TTC549 (cell line): ENCODE measurements around the gene BTNL8.
"Not testable (repeated sequence)": the region's sequence is repeated elsewhere in the genome, so short reads cannot be mapped to it uniquely, and the experiment has no call there.

Experiments
- FAIRE-seq: peaks from 2 replicates; lab custom pipeline; 2012; peaks lifted over from hg19 to GRCh38; lab: Jason Lieb, UNC

The BTNL8 gene

DNA sequence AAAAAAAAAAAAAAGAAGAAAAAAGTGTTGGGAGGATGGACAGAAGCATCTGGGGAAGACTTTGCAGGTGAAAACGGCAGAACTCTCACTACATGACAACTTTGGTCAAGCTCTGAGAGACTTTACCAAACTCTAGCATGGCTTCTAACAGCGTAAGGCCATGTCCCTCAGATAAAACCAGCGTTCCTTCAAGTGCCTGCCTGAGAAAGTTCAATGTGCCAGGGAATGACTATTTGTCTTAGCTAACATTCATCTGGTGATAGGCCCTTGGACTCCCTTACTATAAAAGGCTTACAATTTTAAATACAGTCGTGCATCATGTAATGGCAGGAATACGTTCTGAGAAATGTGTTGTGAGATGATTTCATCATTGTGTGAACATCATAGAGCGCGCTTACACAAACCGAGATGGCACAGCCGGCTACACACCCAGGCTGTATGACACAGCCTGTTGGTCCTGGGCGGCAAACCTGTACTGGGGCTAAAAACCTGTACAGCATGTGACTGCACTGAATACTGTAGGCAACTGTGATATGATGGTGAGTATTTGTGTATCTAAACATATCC, 23.0 kb upstream of the BTNL8 start:
- FAIRE-seq = no peak

DNA sequence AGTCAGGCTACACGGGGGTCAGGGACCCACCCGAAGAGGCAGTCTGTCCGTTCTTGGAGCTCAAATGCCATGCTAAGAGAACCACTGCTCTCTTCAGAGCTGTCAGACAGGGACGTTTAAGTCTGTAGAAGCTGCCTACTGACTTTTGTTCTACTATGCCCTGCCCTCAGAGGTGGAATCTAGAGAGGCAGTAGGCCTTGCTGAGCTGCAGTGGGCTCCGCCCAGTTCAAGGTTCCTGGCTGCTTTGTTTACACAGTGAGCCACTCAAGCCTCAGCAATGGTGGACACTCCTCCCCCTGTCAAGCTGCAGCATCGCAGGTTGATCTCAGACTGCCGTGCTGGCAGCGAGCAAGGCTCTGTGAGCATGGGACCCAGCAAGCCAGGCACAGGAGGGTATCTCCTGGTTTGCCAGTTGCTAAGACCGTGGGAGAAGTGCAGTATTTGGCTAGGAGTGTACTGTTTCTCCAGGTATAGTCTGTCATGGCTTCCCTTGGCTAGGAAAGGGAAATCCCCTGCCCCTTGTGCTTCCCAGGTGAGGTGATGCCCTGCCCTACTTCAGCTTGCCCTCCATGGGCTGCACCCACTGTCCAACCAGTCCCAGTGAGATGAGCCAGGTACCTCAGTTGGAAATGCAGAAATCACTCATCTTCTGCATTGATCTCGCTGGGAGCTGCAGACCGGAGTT, 13.0 kb upstream of the BTNL8 start:
- not testable (repeated sequence) for FAIRE-seq

DNA sequence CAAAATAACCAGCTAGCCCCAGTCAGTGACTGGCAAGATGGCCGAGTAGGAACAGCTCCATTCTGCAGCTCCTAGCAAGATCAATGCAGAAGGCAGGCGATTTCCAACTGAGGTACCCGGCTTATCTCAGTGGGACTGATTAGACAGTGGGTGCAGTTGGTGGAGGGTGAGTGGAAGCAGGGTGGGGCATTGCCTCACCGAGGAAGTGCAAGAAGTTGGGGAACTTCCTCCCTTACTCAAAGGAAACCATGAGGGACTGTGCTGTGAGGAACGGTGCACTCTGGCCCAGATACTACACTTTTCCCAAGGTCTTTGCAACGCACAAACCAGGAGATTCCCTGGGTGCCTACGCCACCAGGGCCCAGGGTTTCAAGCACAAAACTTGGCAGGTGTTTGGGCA, 9.6 kb upstream of the BTNL8 start:
- FAIRE-seq = no peak

DNA sequence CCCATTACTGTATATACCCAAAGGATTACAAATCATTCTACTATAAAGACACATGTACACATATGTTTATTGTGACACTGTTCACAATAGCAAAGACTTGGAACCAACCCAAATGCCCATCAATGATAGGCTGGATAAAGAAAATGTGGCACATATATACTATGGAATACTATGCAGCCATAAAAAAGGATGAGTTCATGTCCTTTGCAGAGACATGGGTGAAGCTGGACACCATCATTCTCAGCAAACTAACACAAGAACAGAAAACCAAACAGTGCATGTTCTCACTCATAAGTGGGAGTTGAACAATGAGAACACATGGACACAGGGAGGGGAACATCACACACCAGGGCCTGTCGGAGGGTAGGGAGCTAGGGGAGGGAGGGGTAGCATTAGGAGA, 3.6 kb upstream of the BTNL8 start:
- not testable (repeated sequence) for FAIRE-seq

DNA sequence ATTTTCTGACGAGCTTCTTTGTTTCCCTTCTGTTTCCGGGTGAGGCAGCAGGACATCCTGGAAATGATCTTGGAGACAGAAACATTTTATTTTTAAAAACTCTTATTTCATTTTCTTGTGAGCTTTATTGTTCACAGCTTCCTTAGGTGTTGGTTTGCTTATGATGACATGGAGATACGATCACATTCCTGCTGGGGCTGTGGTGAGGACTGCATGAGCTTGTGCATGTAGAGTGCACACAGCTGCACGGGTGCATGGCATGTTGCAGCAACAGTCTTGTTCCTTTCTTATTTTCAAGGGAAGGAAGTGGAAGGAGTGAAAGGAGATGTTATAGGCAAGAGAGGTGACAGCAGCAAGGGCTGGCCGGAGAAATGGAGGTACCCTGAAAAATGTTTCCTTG, 1.2 kb downstream of the BTNL8 start:
- FAIRE-seq = no peak

DNA sequence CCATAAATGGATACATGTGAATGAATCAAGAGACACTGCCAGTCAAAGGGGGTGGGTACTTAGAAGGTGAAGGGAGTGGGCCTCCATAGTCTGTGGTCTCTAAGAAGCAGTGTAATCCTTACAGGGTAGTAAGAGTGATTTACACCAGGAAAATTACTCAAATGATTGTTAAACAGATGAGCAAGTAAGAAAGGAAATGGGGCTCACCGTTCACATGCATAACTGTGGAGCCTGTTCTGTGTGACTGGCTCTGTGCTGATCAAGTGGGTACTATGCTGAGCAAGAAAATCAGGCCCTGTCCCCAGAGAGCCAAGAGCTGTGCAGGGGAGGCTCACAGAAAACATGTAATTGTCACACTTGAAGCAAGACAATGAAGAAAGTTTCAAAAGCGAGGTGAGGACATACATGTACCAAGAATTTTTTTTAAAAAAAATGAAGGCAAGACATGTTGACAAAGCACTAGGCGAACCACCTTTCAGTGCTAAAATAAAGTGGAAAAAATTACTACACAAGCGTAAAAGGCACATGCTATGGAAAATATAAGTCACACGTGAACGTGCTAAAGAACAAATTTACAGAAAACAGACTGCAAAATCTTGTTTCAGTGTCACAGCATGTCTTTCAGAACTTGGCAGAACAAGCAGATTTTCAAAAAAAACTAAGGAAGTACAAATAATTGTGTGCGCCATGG, 2.5 kb downstream of the BTNL8 start:
- no peak for FAIRE-seq

DNA sequence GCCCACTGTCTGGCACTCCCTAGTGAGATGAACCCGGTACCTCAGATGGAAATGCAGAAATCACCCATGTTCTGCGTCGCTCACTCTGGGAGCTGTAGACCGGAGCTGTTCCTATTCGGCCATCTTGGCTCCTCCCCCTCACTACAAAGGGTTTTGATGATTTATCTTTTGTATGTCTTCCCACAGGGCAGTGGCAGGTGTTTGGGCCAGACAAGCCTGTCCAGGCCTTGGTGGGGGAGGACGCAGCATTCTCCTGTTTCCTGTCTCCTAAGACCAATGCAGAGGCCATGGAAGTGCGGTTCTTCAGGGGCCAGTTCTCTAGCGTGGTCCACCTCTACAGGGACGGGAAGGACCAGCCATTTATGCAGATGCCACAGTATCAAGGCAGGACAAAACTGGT, 9.4 kb downstream of the BTNL8 start:
- FAIRE-seq = no peak

DNA sequence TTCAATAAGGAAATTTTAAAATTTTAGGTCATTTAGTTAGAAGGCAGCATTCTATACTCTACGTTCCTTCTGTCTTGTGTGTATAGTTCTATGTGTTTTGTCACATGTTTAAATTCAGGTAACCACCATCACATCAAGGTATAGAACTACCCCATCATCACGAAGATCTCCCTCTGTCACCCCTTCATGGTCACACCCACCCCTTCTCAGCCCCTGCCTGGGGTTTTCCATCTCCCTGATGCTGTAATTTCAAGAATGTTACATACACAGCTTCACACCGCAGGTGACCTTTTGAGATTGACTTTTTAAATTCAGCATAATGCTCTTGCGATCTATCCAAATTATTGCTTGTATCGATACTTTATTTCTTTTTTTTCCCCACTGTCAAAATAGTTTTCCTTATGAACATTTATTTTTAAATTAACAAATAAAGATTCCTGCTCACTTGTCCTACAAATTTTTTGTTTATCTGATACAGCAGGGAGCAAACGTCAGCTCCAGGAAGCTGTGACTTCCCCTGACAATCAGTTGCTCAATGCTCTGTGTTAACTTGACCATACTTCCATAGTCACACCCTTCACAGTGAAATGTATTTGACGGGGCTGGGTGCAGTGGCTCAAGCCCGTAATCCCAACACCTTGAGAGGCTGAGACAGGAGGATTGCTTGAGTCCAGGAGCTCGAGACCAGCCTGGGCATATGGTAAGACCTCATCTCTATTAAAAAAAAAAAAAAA, 10.2 kb downstream of the BTNL8 start:
- FAIRE-seq = no peak

DNA sequence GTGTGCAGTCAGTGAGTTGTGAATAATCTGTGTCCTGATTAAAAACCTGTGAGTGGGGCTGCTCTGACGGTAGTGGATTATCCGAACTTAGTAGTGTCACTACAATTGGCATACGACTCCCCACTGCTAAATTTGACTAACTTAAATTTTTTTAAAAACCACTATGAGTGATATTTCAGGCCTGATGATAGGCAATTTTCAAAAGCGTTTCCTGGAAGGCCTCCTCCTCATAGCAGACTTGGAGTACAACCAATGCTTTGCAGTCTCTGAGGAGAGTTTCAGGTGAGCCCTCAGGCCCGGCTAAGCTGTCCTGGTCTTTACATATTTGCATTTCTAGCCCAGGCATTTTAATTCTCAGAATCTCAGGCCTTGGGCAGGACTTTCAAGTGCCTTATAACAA, 10.8 kb downstream of the BTNL8 start:
- FAIRE-seq = no peak

DNA sequence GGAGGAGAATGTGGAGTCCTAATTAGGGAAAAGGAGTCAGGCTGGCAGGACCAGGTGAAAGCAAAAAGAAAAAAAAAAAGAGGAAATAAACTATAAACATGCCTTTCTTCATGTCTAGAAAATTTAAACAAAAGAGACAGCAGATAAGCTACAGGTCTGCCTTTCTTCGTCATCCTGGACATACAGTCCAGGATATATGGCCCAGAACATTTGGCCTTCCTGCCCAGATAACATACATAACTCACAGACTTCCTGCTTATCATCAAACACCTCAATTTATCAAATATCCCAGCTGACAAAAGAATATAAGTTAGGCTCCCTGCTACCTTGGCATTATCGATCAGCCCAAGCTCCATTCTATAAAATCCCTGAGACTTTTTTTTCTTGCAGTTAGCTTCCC, 11.2 kb downstream of the BTNL8 start:
- FAIRE-seq = no peak

DNA sequence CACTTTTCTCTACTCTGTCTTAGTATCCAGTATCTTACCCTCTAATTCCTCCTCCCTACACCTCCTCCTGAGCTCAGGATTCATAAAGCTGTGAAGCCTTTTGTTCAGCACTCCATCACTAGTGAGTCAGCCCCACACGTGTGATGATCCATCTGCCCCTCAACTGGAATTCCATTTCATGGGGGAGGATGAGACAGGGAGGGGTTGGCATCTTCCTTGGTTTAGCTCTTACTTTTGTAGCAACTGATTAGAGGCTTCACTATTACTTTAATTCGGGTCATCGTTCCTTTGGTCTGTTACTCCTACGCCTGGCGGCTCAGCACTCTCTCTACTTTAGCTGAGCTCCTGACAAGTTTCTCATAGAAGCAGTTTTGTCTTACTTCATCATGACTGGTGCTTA, 11.8 kb downstream of the BTNL8 start:
- no peak for FAIRE-seq

DNA sequence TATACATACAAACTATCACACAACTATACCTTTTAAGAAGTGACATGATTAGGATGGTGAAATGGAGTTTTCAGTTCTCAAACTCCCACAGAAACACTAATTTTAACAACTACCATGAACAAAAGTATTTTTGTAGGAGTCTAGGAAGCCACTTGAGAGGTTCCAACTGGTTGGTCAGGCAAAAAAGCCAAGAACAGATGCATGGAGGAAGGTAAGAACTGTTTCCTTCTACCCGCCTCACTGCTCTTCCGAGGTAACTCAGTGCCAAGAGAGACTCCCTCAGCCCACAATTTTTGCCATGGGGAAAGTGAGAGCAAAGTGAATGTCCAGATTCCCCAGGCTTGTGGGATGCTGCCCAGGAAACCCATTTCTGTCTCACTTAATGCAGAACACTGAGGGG, 15.7 kb downstream of the BTNL8 start:
- FAIRE-seq = no peak

DNA sequence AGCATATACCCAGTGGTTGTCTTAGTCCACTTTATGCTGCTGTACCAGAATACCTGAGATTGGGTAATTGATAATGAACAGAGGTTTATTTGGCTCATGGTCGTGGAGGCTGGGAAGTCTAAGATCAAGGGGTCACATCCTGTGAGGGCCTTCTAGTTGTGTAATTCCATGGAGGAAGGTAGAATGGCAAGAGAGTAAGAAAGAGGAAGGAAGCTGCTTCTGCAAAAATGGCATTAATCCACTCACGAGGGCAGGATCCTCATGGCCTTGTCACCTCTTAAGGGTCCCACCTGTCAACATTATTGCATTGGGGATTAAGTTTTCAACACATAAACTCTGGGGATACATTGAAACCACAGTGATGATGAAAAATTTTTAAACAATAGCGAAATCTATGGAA, 17.0 kb downstream of the BTNL8 start:
- FAIRE-seq = no peak

DNA sequence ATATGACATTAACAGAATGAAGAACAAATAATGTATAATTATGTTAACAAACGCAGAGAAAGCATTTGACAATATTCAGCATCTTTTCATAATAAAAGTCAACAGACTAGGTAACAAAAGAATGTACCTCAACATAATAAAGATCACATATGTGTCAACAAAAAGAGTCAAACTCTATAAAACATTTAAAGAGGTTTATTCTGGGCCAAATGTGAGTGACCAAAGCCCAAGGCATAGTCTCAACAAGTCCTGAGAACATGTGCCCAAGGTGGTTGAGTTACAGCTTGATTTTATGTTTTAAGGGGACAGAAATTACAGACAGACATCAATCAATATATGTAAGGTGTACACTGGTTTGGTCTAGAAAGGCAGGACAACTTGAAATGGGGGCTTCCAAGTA, 19.4 kb downstream of the BTNL8 start:
- no peak for FAIRE-seq

DNA sequence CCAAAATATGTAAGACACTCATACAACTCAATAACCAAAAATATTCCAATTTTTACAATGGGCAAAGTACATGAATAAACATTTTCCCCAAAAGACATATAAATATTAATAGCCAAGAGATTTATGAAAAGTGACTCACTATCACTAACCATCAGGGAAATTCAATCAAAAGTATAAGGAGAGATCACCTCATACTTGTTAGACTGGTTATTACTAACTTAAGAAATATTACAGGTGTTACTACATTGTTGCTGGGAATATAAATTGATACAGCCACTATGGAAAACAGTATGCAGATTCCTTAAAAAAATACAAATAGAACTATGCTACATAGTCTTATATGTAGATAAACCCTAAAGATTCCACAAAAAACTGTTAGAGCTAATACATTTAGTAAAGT, 21.8 kb downstream of the BTNL8 start:
- no peak for FAIRE-seq

DNA sequence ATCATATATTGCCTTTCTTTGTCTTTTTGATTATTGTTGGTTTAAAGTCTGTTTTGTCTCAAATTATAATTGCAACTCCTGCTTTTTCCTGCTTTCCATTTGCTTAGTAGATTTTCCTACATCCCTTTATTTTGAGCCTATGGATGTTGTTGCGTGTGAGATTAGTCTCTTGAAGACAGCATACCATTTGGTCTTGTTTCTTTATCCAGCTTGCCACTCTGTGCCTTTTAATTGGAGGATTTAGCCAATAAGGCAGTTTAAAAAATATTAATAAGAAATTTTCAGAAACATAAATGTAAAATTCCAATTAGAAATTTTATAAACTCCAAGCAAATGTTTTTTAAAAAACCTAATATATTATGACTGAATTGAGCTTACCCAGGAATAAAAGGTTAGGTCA, 24.0 kb downstream of the BTNL8 start:
- no peak for FAIRE-seq

DNA sequence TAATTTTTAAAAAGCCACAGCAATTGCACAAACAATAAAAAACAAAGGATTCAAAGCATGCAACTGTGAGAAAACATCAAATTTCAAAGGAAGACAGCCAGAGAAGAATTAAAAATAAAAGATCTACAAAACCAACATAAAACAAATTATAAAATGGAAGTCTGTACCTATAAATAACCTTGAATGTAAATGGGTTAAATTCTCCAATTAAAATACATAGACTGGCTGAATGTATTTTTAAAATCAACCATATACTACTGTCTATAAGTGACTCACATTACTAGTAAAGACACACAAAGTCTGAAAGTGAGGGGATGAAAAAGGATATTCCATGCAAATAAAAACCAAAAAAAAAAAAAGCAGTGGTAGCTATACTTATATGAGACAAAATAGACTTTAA, 33.7 kb downstream of the BTNL8 start:
- no peak for FAIRE-seq

DNA sequence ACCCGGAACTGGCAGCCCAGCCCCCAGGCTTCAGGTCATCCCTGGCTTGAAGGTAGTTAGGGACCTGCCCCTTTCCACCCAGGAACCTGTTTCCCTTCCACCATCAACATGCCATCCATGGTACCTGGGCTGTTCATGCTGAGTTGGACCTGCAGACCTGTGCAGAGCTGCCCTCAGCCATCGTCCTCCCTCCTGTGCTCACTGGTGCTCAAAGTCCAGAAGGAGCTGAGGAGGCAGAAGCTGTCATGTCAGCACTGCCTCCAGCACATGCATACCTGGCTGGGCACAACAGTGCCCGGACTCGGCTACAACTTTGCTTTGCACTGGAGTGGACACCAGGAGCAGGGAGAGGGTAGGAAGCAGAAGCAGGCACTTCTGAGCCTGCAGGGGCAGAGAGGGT, 36.2 kb downstream of the BTNL8 start:
- FAIRE-seq = no peak

DNA sequence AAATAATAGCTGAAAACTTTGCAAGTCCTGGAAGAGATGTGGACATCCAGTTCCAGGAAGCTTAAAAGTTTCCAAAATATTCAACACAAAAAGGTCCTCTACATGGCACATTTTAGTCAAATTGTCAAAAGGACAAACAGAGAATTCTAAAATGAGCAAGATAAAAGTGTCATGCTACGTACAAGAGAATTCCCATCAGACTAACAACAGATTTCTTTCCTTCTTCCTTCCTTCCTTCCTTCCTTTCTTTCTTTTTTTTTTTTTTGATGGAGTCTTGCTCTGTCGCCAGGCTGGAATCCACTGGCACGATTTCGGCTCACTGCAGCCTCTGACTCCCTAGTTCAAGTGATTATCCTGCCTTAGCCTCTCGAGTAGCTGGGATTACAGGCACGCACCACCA, 39.3 kb downstream of the BTNL8 start:
- FAIRE-seq = no peak

DNA sequence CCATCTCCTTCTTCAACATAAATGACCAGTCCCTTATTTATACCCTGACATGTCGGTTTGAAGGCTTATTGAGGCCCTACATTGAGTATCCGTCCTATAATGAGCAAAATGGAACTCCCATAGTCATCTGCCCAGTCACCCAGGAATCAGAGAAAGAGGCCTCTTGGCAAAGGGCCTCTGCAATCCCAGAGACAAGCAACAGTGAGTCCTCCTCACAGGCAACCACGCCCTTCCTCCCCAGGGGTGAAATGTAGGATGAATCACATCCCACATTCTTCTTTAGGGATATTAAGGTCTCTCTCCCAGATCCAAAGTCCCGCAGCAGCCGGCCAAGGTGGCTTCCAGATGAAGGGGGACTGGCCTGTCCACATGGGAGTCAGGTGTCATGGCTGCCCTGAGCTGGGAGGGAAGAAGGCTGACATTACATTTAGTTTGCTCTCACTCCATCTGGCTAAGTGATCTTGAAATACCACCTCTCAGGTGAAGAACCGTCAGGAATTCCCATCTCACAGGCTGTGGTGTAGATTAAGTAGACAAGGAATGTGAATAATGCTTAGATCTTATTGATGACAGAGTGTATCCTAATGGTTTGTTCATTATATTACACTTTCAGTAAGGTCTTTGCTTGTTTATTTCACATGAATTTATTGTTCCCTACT, 51.5 kb downstream of the BTNL8 start:
- FAIRE-seq = no peak

DNA sequence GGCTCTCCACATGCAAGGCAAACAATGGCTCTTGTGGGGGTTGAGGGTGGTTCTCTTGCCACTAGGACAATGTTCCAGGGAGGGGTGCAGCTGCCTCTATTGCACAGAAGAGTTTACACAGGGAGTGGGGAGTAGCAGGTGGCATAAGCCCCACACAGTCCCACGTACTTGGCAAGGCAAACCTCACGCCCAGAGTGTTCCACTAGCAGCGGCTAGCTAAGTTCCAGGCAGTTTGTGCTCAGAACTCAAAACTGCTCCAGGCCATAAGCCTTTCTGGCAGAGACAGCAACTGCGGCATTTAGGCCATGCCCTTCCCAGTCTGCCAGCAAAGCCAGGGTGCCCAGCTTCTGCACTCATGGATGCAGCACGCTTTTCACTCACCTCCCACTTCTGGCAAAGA, 60.7 kb downstream of the BTNL8 start:
- no peak for FAIRE-seq

DNA sequence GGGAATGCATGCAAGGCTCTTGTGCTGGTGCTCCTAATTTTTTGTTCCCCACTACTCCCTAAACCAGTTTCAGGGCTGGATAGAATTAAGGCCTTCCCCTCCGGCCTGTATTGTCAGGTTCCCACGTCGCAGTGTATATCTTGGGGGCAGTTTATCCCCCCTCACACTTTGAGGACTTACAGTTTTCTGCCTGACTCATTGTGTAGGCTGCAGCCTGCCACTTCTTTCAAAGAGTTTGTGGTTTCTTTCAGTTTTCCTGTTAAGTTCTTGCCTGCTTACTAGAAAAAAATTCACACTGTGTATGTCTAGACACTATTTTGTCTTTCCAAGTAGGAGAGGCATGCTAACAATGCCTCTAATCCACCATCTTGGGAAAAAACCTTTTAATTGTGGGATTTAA, 61.2 kb downstream of the BTNL8 start:
- no peak for FAIRE-seq

DNA sequence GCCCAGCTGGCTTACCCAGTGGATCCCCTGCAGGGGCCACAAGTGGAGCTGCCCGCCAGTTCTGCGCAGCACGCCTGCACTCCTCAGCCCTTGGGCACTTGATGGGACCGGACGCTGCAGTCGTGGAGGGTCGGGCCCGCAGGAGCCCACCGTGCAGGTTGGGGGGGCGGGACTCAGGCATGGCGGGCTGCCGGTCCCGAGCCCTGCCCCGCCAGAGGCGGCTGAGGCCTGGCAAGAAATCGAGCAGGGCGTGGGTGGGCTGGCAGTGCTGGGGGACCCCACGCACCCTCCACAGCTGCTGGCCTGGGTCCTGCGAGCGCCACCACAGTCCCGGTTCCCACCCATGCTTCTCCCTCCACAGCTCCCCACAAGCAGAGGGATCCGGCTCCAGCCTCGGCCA, 70.4 kb downstream of the BTNL8 start:
- no peak for FAIRE-seq
